Thoracic aorta (tissue), 2 donors: Measurements from ENCODE around the gene RPL37. TPM values are rescaled to one million over a fixed set of nuclear protein-coding genes. Genes with fewer than 3 reads are reported as not detected.
A peak's percentile ranks its signal among the peaks of the same experiment; 100 is the strongest.
"Not testable (repeated sequence)": the region's sequence is repeated elsewhere in the genome, so short reads cannot be mapped to it uniquely, and the experiment has no call there.

Source experiments
- ATAC-seq: fragments of 150-250 bp; one replicate; pipeline ENCODE4 v1.8.0; 2017; ENCODE audit warnings: low read depth; ENCODE audit not compliant: insufficient number of reproducible peaks, low FRiP score
- DNase-seq: peaks from one replicate; pipeline ENCODE4 v3.0.0-alpha.2; 2020; ENCODE audit warnings: low spot score
- H3K27ac ChIP-seq, 2 donors: fragments of 200-600 bp; sonication (generic); 1 replicate in 1 of 2; 2 replicates in 1 of 2; pipeline ENCODE4 v1.5.1; 2016; ENCODE audit warnings: mild to moderate bottlenecking in 2 of 2, moderate library complexity in 2 of 2
- H3K27me3 ChIP-seq: fragments of 200-600 bp; sonication (generic); replicated peaks from 2 replicates; pipeline ENCODE4 v1.6.0; 2016; ENCODE audit warnings: mild to moderate bottlenecking; ENCODE audit not compliant: insufficient read depth
- H3K36me3 ChIP-seq: fragments of 200-600 bp; sonication (generic); one replicate; pipeline ENCODE4 v1.5.1; 2016
- H3K4me1 ChIP-seq, 2 donors: fragments of 200-600 bp; sonication (generic); 1 replicate in 1 of 2; 2 replicates in 1 of 2; pipeline versions ENCODE4 v1.5.1 to v1.6.0; 2016; ENCODE audit warnings: low read depth in 2 of 2, mild to moderate bottlenecking in 1 of 2; ENCODE audit not compliant: control insufficient read depth in 1 of 2
- H3K4me3 ChIP-seq: fragments of 200-600 bp; sonication (generic); 2 replicates; pipeline ENCODE4 v1.5.1; 2016; ENCODE audit warnings: mild to moderate bottlenecking
- H3K9me3 ChIP-seq: fragments of 200-600 bp; sonication (generic); 2 replicates; pipeline ENCODE4 v1.5.1; 2016
- CTCF ChIP-seq: fragments of 200-600 bp; sonication (generic); IDR thresholded peaks from one replicate; pipeline ENCODE4 v1.5.1; 2019; ENCODE audit warnings: antibody characterized with exemption
- total RNA-seq, 2 donors: library from RNA; depleted of rRNA; stranded (reverse); fragments of >200 nt; gene quantifications; one replicate each; pipeline versions ENCODE4 v1.1.0 to v1.2.3, GENCODE V29; 2016

Gene RPL37
- 10 to 100 TPM; 26.1 to 45.4 TPM for total RNA-seq

GRCh38 chr5:40834849-40835787 lies at the start of gene RPL37:
Gene RPL37 (minus strand): TSS chr5:40835222. CDS start chr5:40835185, 37 bp downstream.
- TF ChIP-seq CTCF: no peak
- peaks cover 6 to 26% of the 10 kb centered on the region in 2 donors for H3K4me1 ChIP-seq
- peak within 1 kb of the TSS; percentile 89 for H3K4me3 ChIP-seq
- H3K36me3 ChIP-seq: peaks cover 30% of the 10 kb centered on the region
- H3K9me3 ChIP-seq: no peaks in the 10 kb centered on the region
- H3K27me3 ChIP-seq: no peaks in the 10 kb centered on the region
- peak; percentile 82 for DNase-seq
- peak within 1 kb of the TSS; percentile 97 to 99 for H3K27ac ChIP-seq
- ATAC-seq: peak; percentile 96

DNA sequence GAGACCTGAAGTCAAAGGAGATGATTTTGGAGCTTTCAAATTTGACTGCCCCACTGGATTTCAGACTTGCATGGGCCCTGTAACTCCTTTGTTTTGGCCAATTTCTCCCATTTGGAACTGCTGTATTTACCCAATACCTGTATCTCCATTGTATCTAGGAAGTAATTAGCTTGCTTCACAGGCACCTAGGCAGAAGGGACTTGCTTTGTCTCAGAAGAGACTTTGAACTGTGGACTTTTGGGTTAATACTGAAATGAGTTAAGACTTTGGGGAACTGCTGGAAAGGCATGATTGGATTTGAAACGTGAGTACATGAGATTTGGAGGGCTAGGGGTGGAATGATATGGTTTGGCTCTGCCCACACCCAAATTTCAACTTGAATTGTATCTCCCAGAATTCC lies 48.0 kb upstream of the RPL37 start:
- not testable (repeated sequence) for H3K9me3 ChIP-seq, H3K4me1 ChIP-seq, H3K27ac ChIP-seq, DNase-seq, H3K36me3 ChIP-seq, ATAC-seq, H3K27me3 ChIP-seq, H3K4me3 ChIP-seq

GRCh38 chr5:40882291-40882690 lies 47.3 kb upstream of the RPL37 start:
- H3K9me3 ChIP-seq: no peaks in the 10 kb centered on the region
- DNase-seq (no peak), ATAC-seq (no peak)
- no peaks in the 10 kb centered on the region for H3K27me3 ChIP-seq
- no peak overlapping the region for H3K27ac ChIP-seq
- no peaks in the 10 kb centered on the region for H3K4me1 ChIP-seq
- H3K4me3 ChIP-seq: no peak overlapping the region
- no peaks in the 10 kb centered on the region for H3K36me3 ChIP-seq
- TF ChIP-seq CTCF: no peak

DNA sequence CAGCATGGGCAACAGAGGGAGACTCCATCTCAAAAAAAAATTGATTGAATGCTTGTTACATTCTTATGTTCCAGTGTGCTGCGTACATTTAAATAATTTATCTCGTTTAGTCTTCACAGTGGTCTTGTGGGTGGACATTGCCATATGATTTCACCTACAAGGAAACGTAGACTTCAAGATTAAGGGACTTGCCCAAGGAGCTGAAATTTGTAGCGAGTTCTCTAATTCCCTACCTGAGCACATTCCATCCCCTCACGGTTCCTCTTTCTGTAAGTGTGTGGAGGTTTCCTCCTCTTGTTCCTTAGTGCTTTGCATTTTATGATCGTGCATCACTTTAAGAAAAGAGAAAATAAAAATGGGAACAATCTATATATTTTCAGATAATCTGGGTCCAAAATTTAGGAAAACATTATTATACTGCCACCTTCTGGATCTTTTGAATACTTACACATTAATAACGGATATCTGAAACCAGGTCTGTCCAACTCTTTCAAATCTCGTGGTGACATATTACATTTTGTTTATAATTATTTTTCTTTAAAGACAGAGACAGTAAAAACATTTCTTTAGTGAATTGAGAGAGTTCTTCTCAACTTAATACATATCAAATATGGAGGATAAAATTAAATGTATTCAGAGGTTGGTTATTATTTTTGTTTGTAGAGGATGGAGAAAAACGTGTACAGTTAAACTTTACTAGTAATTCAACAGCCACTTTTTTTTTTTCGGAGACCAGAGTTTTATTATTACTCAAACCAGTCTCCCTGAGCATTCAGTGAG lies 44.3 kb upstream of the RPL37 start:
- ATAC-seq: no peak
- Histone ChIP-seq H3K4me3 (no peak overlapping the region), H3K27ac (no peak overlapping the region), H3K4me1 (no peaks in the 10 kb centered on the region), H3K36me3 (no peaks in the 10 kb centered on the region), H3K27me3 (no peaks in the 10 kb centered on the region), H3K9me3 (no peaks in the 10 kb centered on the region)
- peak; percentile 49 for TF ChIP-seq CTCF
- no peak for DNase-seq

GRCh38 chr5:40877371-40877988 lies 42.5 kb upstream of the RPL37 start:
- no peaks in the 10 kb centered on the region for H3K9me3 ChIP-seq
- no peak overlapping the region for H3K27ac ChIP-seq
- no peaks in the 10 kb centered on the region for H3K36me3 ChIP-seq
- no peaks in the 10 kb centered on the region for H3K27me3 ChIP-seq
- H3K4me3 ChIP-seq: no peak overlapping the region
- no peak for ATAC-seq
- TF ChIP-seq CTCF: no peak
- DNase-seq: no peak
- H3K4me1 ChIP-seq: no peaks in the 10 kb centered on the region
